Activated T-helper 9 cell treated with anti-CD3 and anti-CD28 coated beads, Interleukin-2, amount 50 U/mL, for 16 hours (primary cell): ENCODE data around the gene AGRN.
A peak's percentile ranks its signal among the peaks of the same experiment; 100 is the strongest.
"Not testable (repeated sequence)": the region's sequence is repeated elsewhere in the genome, so short reads cannot be mapped to it uniquely, and the experiment has no call there.

ENCODE experiments used
- DNase-seq: peaks from one replicate; pipeline ENCODE4 v3.0.0-alpha.2; 2020; ENCODE audit warnings: low read depth

The AGRN gene

DNA sequence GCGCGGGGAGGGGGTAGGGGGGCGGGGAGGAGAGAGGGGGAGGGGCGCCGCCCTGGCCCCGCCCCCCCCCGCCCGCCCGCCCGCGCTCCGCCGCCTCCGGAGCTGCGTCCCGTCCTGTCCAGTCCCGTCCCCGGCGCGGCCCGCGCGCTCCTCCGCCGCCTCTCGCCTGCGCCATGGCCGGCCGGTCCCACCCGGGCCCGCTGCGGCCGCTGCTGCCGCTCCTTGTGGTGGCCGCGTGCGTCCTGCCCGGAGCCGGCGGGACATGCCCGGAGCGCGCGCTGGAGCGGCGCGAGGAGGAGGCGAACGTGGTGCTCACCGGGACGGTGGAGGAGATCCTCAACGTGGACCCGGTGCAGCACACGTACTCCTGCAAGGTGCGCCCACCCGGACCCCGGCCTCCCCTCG, at the start of gene AGRN:
Gene AGRN (plus strand): TSS at position 121 of the 405 bp plus-strand sequence. CDS start 53 bp downstream, at position 174.
- DNase-seq: no peak

DNA sequence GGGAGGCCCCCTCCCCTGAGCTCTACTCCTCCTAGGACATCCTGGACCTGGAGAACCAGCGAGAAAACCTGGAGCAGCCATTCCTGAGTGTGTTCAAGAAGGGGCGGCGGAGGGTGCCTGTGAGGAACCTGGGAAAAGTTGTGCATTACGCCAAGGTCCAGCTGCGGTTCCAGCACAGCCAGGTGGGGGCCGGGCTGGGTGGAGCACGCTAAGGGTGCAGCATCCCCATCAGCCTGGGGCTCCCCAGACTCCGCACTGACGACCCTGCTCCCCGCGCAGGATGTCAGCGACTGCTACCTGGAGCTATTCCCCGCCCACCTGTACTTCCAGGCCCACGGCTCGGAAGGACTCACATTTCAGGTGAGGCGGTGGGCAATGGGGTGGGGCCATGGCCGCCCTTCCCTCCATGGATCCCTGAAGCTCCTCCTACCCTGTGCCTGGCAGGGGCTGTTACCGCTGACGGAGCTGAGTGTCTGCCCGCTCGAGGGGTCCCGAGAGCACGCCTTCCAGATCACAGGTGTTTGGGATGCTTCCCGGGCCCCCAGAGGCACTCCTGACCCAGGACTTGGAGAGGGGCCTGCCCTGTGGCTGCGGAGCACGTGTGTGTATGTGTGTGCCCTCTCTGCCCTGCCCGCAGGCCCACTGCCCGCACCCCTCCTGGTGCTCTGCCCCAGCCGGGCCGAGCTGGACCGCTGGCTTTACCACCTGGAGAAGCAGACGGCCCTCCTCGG, 49.5 kb upstream of the AGRN start:
- no peak for DNase-seq

GRCh38 chr1:970973-971730, 48.8 kb upstream of the AGRN start:
- DNase-seq: no peak

GRCh38 chr1:971751-972506, 48.0 kb upstream of the AGRN start:
- DNase-seq: no peak

- DNase-seq: no peak
Observed at GRCh38 chr1:972726-973458, 47.0 kb upstream of the AGRN start.

- no peak for DNase-seq
Observed at GRCh38 chr1:973459-974292, 46.2 kb upstream of the AGRN start.

- DNase-seq: no peak
Observed at GRCh38 chr1:974293-974640, 45.7 kb upstream of the AGRN start.

DNA sequence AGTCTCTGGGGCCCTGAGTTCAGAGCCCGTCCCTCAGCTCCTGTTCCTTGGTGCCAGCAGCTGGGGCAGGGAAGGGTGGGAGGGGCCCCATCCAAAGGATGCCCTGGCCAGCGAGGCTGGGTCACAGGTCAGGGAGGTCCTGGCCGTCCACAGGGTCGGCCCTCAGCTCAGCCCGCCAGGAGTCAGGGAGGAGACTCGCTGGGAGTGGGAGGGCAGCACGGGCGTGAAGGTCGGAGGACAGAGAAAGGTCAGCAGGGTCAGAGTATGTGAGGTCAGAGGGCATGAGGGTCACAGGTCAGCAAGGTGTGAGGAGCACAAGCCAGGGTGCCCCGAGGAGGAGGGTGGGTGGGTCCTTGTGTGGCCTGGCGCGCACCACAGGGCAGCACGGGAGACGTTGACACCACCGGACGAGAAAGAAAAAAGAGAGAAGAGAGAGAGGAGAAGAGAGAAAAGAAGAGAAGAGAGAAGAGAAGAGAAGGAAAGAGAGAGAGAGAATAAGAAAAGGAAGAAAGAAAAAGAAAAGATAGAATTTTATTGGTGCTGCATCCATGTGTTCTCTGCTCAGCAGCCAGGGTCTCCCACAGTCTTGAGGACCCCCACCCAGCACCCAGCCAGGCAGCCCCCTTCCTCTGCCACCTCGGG, 45.1 kb upstream of the AGRN start:
- no peak for DNase-seq

DNA sequence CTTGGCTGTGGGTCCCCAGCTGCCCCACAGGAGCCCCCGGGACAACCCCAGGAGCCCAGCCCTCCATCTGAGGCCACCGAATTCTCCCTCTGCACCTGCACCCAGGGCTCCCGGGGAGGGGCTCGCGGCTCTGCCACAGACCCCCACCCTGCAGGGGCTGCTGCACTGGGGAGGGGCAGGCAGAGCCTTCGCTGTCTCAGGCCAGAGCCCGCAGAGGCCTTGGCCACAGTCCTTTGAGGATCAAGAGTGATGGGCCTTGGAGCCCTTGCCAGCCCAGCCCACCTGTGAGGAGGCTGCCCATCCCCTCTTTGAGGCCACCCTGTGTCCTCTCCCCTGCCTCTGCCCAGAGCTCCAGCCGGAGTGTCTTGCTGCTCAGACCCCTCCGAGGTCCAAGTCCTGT, 44.6 kb upstream of the AGRN start:
- DNase-seq: no peak

DNA sequence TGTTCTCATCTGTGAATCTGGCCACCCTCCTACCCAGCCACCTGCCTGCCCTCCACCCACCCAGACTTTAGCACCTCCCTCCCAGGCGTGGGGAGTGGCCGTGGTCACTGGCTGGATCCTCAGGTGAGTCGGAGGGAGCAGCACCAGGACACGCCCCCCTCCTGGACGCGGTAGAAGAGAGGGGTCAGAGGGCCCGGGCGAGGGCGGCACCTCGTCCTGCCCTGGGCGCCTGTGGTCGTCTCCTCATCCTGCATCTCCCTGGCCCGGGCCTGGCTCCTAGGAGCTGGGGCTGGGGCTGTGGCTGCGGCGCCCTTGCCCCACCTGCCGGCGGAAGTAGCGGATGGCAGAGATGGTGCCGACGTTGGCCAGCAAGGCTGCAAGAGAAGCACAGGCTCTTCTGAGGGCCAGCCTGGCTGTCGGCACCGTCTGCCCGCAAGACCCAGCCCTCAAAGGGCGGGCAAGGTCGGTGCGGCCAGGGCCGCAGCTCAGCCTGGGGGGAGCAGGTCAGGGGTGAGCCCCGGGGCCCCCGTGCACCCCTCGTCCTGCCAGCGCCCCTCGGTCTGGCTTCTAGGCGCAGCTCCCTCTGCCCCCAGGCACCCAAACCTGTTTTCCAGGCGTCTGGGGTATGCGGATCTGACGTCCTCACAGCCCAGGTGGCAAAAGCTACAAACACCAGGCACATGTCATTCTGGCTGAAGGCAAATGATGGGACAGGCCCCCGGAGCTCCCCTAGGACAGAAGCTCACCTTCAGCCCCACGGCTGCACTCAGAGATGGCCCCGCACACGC, 43.8 kb upstream of the AGRN start:
- DNase-seq: peak; percentile 47

DNA sequence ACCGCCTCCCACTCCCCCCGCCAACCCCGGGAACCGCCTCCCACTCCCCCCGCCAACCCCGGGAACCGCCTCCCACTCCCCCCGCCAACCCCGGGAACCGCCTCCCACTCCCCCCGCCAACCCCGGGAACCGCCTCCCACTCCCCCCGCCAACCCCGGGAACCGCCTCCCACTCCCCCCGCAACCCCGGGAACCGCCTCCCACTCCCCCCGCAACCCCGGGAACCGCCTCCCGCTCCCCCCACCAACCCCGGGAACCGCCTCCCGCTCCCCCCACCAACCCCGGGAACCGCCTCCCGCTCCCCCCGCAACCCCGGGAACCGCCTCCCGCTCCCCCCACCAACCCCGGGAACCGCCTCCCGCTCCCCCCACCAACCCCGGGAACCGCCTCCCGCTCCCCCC, 43.1 kb upstream of the AGRN start:
- DNase-seq: not testable (repeated sequence)

DNA sequence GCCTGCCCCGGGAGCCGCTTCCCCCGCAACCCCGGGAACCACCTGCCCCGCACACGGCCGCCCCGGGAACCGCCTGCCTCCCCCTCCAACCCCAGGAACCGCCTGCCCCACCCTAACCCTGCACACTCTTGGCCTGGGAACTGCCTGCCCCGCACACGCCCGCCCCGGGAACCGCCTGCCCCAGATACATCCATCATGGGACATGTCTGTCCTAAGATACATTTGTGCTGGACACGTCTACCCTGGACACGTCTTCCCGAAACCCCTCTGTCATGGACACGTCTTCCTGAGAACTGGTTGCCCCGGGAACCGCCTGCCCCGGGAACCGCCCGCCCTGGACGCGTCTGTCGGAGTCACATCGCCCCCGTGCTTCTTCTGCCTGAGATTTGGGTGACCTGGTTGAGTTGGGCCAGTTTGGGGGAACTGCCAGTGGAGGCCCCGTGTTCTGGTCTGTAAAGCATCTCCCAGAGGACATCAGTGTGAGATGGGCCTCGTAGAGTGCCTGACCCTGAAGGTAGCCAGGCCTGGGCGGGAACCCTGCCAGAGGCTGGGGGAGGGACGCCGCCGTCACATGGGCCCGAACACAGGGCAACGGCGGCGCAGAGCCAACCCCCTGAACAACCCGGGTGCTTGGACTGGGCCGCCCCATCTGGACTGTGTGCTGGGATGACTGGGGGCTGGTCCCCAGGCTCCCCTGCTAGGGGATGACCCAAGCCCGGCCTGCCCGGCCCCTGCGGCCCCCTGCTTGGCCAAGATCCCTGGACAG, 41.7 kb upstream of the AGRN start:
- DNase-seq: no peak

- DNase-seq: no peak
Observed at GRCh38 chr1:978835-979743, 40.8 kb upstream of the AGRN start.

GRCh38 chr1:979744-980072, 40.2 kb upstream of the AGRN start:
- DNase-seq: no peak

GRCh38 chr1:980137-980571, 39.8 kb upstream of the AGRN start:
- DNase-seq: no peak

- DNase-seq: no peak
Observed at GRCh38 chr1:980602-981395, 39.1 kb upstream of the AGRN start.

DNA sequence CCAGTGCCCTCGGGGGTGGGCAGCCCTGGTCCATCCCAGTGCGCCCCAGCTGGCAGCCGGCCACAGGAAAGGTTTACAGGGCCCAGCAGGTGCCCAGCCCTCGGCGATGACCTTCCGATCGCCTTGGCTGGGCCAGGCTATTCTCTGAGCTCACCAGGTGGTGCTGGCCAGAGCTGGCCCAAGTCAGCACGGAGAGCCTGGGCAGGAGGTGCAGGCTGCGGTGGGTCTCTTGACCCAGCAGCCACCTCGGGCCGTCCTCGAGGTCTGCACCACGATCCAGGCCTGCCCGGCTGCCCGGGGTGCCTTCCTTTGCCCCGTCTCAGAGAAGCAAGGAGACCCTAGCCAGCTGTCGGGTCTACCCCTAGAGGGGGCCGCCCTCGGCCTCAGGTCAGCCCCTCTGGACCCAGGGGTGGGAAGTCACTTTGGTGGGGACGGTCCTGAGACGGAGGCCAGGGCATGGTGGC, 38.4 kb upstream of the AGRN start:
- no peak for DNase-seq
